Fibroblast of lung (primary cell): ENCODE data around the gene NR6A1.

Experiments
- CTCF ChIP-seq, 2 donors: IDR thresholded peaks in 1 of 2; conservative IDR thresholded peaks in 1 of 2; 1 replicate in 1 of 2; 2 replicates in 1 of 2; pipeline ENCODE4 v1.5.1; 2011 to 2012; ENCODE audit warnings: low read length in 2 of 2, control low read depth in 1 of 2, inconsistent platforms in 1 of 2, low read depth in 1 of 2, mild to moderate bottlenecking in 1 of 2
- EZH2 ChIP-seq: IDR thresholded peaks from 2 replicates; pipeline ENCODE4 v1.5.1; 2012; ENCODE audit warnings: low read length, control low read depth, mild to moderate bottlenecking; ENCODE audit errors: missing control alignments

GRCh38 chr9:124497441-124497840, 273.7 kb downstream of the NR6A1 start:
- TF ChIP-seq CTCF (conservative IDR thresholded peaks at IDR 0.05 in 1 of 2, IDR thresholded peaks at IDR 0.05 in 1 of 2; ENCODE audit: low read depth in 1 of 2, low read length in 2 of 2) (no peak), EZH2 (no peak)
